NCI-H345 treated with DMSO at 0.1 percent for 48 hours (cell line): ENCODE measurements around the gene LILRA6.
"Not testable (repeated sequence)": the region's sequence is repeated elsewhere in the genome, so short reads cannot be mapped to it uniquely, and the experiment has no call there.

Experiments
- DNase-seq: peaks from one replicate; lab custom pipeline; 2025; ENCODE audit not compliant: unreplicated experiment; lab: John Stamatoyannopoulos, UW

The LILRA6 gene

DNA sequence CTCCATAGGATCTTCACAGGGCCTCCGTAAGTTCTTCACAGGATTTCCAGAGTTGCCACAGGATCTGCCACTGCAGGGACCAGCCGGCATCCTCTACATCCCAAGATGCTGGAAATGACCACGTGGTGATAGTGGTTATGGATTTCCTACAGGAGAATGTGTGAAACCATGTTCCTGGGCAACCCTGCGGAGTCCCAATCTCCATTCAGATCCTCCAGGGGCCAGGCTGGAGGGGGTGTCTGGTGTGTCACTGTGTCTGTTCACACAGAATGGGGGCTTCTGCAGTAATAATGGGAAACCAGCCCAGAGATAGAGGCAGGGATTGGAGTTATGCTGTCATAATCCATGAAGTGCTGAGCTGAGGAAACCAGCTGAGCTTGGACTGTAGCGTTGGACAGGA, 8.6 kb downstream of the LILRA6 start:
- DNase-seq, result no peak

DNA sequence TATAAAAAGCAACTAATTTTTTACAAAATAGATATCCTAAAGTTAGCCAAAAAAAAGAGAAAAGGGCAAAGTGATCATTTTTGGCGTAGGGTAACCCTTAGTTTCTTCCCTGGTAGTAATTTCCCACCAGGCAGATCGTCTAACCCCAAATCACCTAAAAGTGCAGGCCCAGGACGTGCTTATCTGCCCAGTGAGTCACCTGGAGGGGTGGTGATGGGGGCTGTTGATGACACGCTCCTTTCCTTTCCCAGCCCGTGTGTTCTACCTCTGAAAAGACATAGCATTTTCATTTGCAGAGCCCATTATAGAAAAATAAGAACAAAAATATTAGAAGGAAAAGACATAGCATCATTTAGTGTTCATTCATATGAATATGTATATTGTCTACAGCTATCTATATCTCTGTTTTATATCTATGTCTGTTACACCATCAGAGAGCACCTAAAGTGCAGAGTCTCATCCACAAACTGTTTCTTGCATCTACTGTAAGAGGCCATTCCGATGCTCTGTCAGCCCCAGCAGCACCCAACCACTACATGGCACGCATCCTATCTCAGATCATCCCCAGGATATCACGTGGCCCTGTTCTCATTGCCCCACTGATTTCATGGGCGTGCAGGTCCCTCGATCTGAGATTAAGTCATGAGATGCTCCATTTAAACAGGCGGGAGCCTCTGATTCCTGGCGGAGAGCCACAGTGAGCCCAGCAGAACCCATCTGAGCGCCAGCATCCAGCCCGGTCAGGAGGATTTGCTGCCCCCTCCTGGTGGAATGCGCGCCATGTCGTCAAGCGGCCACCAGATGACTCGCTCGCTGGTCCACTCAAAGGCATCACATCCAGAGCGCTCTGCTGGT, 11.3 kb downstream of the LILRA6 start:
- DNase-seq, result peak; percentile 1

- DNase-seq, result no peak
Observed at GRCh38 chr19:54230031-54230430, 12.6 kb downstream of the LILRA6 start.

- no peak for DNase-seq
Observed at GRCh38 chr19:54229146-54229545, 13.4 kb downstream of the LILRA6 start.

- not testable (repeated sequence) for DNase-seq
Observed at GRCh38 chr19:54224619-54225018, 18.0 kb downstream of the LILRA6 start.

- not testable (repeated sequence) for DNase-seq
Observed at GRCh38 chr19:54223937-54224281, 18.7 kb downstream of the LILRA6 start.

- DNase-seq, result not testable (repeated sequence)
Observed at GRCh38 chr19:54223277-54223936, 19.2 kb downstream of the LILRA6 start.

DNA sequence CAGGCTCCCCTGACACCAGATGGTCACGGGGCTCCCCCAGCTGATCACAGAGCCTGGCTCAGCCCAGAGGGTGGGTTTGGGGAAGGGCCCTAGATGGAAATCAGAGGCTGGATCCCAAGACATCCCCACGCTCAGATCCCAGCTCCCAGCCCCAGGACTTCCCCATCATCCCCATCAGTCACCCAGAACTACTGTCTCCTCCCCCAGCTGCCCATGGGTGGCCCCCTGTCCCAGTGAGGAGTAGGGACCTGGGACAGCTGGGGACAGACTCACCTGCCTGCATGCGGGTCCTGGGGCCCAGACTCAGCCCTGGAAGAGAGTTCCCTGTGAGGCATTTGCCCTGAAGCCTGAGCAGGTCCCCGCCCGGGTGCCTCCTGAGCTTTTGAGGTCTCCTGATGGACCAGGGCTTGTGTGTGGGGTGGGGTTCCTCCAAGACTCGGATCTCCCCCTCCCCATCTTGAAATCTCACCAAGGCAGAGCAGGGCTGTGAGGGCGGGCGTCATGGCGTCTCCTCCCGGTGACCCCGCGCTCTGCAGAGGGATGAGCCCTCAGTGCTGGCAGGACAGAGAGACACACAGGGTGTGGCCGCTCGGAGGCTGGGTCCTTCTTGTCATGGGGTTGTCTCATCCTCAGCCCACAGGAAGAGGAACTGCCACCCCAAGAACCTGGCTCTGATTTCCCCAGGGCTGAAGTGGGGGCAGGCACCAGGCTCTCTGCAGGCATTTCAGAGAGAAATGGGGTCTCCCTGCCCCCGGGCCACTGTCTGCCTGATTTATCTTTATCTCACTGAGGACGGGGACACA, 19.9 kb downstream of the LILRA6 start, which contains the start of gene LILRB3:
Gene LILRB3, minus strand, starts transcription at position 534 of the 803 bp plus-strand sequence. Its CDS starts 31 bp downstream, at position 503.
- DNase-seq, result not testable (repeated sequence)

- DNase-seq, result not testable (repeated sequence)
Observed at GRCh38 chr19:54221947-54222346, 20.6 kb downstream of the LILRA6 start.

DNA sequence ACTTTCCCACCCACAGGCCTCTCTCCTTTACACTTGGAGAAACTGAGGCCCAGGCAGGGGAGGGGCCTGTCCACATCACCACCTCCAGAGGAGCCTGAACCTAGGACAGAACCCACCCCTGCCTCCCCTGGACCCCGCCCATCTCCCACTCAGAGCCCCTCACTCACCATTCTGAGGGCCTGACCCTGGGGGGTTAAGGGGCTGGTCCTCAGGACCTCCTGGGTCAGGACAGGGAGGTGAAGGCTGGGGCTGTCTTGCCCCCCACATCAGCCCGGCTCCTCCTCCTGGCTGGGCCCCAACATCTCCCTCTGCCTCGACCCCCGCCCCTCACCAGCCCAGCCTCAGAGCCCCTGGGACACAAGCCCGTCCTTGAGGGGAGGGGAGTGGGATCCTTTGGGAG, 22.9 kb downstream of the LILRA6 start:
- not testable (repeated sequence) for DNase-seq

- DNase-seq, result no peak
Observed at GRCh38 chr19:54218960-54219661, 23.5 kb downstream of the LILRA6 start.

DNA sequence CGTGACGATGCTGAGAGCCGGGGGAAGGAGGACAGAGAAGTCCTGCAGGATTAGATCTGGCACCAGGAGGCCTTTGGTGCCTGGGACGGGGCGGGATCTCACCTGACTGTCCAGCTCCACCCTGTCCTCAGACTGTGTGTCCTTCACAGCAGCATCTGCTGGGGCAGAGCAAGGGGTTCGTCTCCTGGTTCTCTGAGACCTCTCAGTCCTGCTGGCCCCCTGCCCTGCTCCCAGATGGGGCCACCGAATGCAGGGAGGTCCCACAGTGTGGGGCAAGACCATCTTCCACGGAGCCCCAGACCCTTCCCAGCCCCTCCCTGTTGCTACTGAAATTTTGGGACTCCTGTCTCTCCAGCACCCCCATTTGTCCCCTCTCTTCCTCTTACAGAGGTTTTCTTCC, 24.3 kb downstream of the LILRA6 start:
- no peak for DNase-seq

GRCh38 chr19:54217517-54218247, 24.9 kb downstream of the LILRA6 start:
- DNase-seq, result not testable (repeated sequence)

DNA sequence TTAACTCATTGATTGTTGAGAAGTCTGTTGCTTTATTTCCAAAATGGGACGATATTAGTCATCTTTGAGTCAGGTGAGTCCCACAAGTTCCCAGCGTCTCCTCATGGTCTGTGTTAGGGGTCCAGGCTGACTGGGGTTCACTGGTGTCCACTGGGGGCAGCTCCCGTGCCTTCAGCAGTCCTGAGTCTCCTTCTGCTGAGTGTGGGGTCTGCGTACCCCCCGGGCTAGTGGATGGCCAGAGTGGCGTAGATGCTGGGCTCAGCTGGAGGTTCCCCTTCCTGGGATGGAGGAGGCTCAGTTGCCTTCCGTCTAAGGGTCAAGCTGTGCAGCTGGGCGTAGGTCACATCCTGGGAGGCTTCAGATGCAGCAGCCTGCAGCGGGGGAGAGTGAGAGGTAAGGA, 25.7 kb downstream of the LILRA6 start:
- no peak for DNase-seq

- not testable (repeated sequence) for DNase-seq
Observed at GRCh38 chr19:54214734-54215133, 27.9 kb downstream of the LILRA6 start.

GRCh38 chr19:54214217-54214616, 28.4 kb downstream of the LILRA6 start:
- not testable (repeated sequence) for DNase-seq

DNA sequence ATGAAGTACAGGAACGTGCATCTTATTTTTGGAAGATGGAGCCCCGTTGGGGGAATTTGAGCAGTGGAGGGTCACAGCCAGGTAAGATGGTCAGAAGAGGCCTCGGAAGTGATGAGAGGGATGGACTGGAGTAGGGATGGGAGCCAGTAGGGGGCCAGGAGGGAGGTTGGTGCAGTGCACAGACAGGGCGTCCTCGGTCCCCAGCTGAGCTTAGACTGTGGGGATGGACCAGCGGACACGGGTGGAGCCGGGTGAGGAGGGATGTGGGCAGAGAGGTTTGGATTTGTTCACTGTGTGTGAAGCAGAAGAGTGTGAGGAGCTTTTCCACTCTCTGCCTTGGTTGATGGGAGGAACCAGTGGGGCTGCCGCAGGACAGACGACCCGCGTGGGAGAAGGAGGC, 31.4 kb downstream of the LILRA6 start:
- no peak for DNase-seq

GRCh38 chr19:54209811-54210494, 32.6 kb downstream of the LILRA6 start:
- peak; percentile 26 for DNase-seq

DNA sequence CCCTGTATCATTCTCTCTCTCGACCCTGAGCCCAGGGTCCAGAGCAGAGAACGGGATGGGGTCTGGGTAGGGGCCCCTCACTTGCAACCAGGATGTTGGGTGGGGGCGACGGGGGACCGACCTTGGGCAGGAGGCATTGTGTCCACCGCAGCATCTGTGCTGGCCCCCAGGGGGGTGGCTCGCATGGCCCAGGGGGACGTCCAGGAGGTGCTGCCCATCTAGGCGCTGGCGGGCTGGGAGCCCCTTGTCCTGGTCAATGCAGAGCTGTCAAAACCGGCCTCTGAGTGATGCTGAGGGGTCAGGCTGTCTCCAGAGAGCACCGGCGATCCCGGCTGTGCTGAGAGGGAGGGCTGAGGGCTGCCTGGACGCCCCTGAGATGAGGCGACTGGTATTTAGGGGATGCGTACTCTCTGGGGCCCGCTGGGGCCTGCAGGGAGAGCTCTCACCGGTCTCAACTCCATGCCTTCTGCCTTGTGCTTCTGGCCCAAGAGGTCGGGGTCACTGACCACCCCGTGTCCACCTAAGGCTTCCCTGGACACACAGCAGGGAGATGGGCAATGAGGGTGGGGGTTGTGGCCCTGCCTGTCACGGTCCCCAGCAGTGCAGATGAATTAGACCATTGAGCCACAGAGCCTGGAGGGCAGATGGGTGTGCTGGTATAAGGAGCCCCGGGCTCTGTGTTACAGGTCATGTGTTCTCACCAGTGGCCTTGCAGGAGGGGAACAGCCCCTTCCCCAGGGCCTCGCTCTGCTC, 33.4 kb downstream of the LILRA6 start:
- no peak for DNase-seq
